Endothelial cell of umbilical vein (primary cell): ENCODE results near the gene SELP. TPM values are rescaled to one million over a fixed set of nuclear protein-coding genes. Genes with fewer than 3 reads are reported as not detected.

Source experiments
- BruUV-seq: library from RNA; stranded (reverse); fragments of 400-500 nt; replicated peaks from 2 replicates; lab custom pipeline; 2021; lab: Mats Ljungman, UMichigan
- CTCF ChIA-PET: fragments of 300-600, 350-600 bp; sonication (Branson Sonifier 250); formaldehyde crosslinking; loops from one replicate; lab custom pipeline; 2021; ENCODE audit warnings: antibody characterized with exemption, inconsistent platforms; lab: Charles Lee
- POLR2A ChIA-PET: fragments of 300-600, 350-600 bp; sonication (Branson Sonifier 250); formaldehyde crosslinking; loops from one replicate; lab custom pipeline; 2021; ENCODE audit warnings: antibody characterized with exemption, inconsistent platforms; lab: Charles Lee
- DNase-seq: peaks from one replicate; pipeline ENCODE4 v3.0.0-alpha.2; 2011; ENCODE audit warnings: low read depth, low spot score
- FAIRE-seq: peaks from 2 replicates; lab custom pipeline; 2011; peaks lifted over from hg19 to GRCh38; lab: Jason Lieb, UNC
- H2AFZ ChIP-seq: 2 replicates; pipeline ENCODE4 v1.6.0; 2012; ENCODE audit warnings: low read depth, low read length, control low read depth, inconsistent platforms
- H3K27ac ChIP-seq: 2 replicates; pipeline ENCODE4 v1.5.1; 2011; ENCODE audit warnings: low read depth, mild to moderate bottlenecking, control low read depth, low read length, moderate library complexity; ENCODE audit not compliant: insufficient read depth
- H3K27me3 ChIP-seq, 2 experiments: 2 replicates each; pipeline versions ENCODE4 v1.6.0 to v1.6.1; 2011; ENCODE audit warnings: low read length in 2 of 2, mixed read lengths in 1 of 2; ENCODE audit not compliant: control insufficient read depth in 2 of 2, insufficient read depth in 2 of 2
- H3K36me3 ChIP-seq, 2 experiments: 2 replicates in 1 of 2; 3 replicates in 1 of 2; pipeline ENCODE4 v1.5.1; 2011; ENCODE audit warnings: low read length in 2 of 2, mild to moderate bottlenecking in 1 of 2, moderate library complexity in 1 of 2; ENCODE audit not compliant: control insufficient read depth in 2 of 2, insufficient read depth in 2 of 2; ENCODE audit errors: extremely low read depth in 1 of 2
- H3K4me1 ChIP-seq: 3 replicates; pipeline ENCODE4 v1.5.1; 2011; ENCODE audit warnings: mild to moderate bottlenecking, low read length; ENCODE audit not compliant: control insufficient read depth, insufficient read depth; ENCODE audit errors: extremely low read depth
- H3K4me2 ChIP-seq: 2 replicates; pipeline ENCODE4 v1.6.1; 2011; ENCODE audit warnings: low read length, control low read depth, mixed read lengths; ENCODE audit not compliant: insufficient read depth
- H3K4me3 ChIP-seq, 3 experiments: fragments of 200-600 bp in 1 of 3; sonication (generic), shearing (Covaris generic) in 1 of 3; replicated peaks in 1 of 3; 2 replicates each; pipeline ENCODE4 v1.5.1; 2011 to 2016; ENCODE audit warnings: control low read depth in 3 of 3, low read length in 3 of 3, mild to moderate bottlenecking in 2 of 3, inconsistent platforms in 1 of 3, low read depth in 1 of 3, moderate library complexity in 1 of 3; ENCODE audit not compliant: insufficient read depth in 1 of 3
- H3K79me2 ChIP-seq: 2 replicates; pipeline ENCODE4 v1.6.0; 2012; ENCODE audit warnings: low read length, inconsistent platforms; ENCODE audit not compliant: control insufficient read depth, insufficient read depth
- H3K9ac ChIP-seq: replicated peaks from 2 replicates; pipeline ENCODE3; 2011; ENCODE audit warnings: low read length, control low read depth; ENCODE audit not compliant: insufficient read depth; ENCODE audit errors: extremely low read depth
- H3K9me1 ChIP-seq: replicated peaks from 3 replicates; pipeline ENCODE4 v1.6.0; 2011; ENCODE audit warnings: mild to moderate bottlenecking, low read length; ENCODE audit not compliant: control insufficient read depth, insufficient read depth; ENCODE audit errors: extremely low read depth
- H3K9me3 ChIP-seq: replicated peaks from 2 replicates; pipeline ENCODE4 v1.5.1; 2012; ENCODE audit warnings: low read length, inconsistent platforms; ENCODE audit not compliant: control insufficient read depth, insufficient read depth
- H4K20me1 ChIP-seq: replicated peaks from 2 replicates; pipeline ENCODE3; 2011; ENCODE audit warnings: mild to moderate bottlenecking, low read length; ENCODE audit not compliant: control insufficient read depth, insufficient read depth; ENCODE audit errors: extremely low read depth
- CTCF ChIP-seq, 2 donors: IDR thresholded peaks; 1 replicate in 1 of 2; 2 replicates in 1 of 2; pipeline ENCODE4 v1.5.1; 2011; ENCODE audit warnings: low read length in 2 of 2, mild to moderate bottlenecking in 2 of 2, moderate library complexity in 2 of 2, control low read depth in 1 of 2, inconsistent platforms in 1 of 2, low read depth in 1 of 2; ENCODE audit not compliant: insufficient read depth in 1 of 2; ENCODE audit errors: extremely low read depth in 1 of 2
- EZH2 ChIP-seq: IDR thresholded peaks from 2 replicates; pipeline ENCODE4 v1.6.1; 2012; ENCODE audit warnings: borderline replicate concordance, low read depth, mild to moderate bottlenecking, moderate library complexity, low read length, inconsistent platforms; ENCODE audit not compliant: severe bottlenecking
- FOS ChIP-seq: IDR thresholded peaks from 2 replicates; pipeline ENCODE4 v1.6.1; 2011; ENCODE audit warnings: mild to moderate bottlenecking, low read length, moderate library complexity, borderline replicate concordance; ENCODE audit not compliant: insufficient read depth
- GATA2 ChIP-seq: IDR thresholded peaks from 2 replicates; pipeline ENCODE4 v1.7.0; 2011; ENCODE audit warnings: low read depth, mild to moderate bottlenecking, moderate library complexity, mixed read lengths, low read length; ENCODE audit not compliant: insufficient read length, insufficient read depth
- MAX ChIP-seq: IDR thresholded peaks from 2 replicates; pipeline ENCODE4 v1.6.1; 2011; ENCODE audit not compliant: insufficient read depth, insufficient read length
- MYC ChIP-seq: IDR thresholded peaks from one replicate; pipeline ENCODE4 v1.6.1; 2011; ENCODE audit warnings: mild to moderate bottlenecking, low read depth, low read length
- POLR2A ChIP-seq: IDR thresholded peaks from 2 replicates; pipeline ENCODE4 v1.6.1; 2012; ENCODE audit warnings: low read depth, mild to moderate bottlenecking, control low read depth, low read length
- dilution Hi-C: fragments of 300-500 bp; cut with MboI; formaldehyde crosslinking; loops from one replicate; pipeline ENCODE4 v1.15.0; 2019; ENCODE audit warnings: low sequenced_read_pairs; ENCODE audit not compliant: extremely low pct_ligation_motif_present
- intact Hi-C: fragments of 100-400 bp; cut with micrococcal nuclease; formaldehyde crosslinking; loops from one replicate; pipeline ENCODE4 v1.10.0; 2022
- polyA plus RNA-seq, 4 experiments: library from polyadenylated mRNA; depleted of rRNA in 3 of 4; stranded (reverse) in 3 of 4; unstranded in 1 of 4; fragments of >200 nt; gene quantifications; 2 replicates each; pipeline versions ENCODE4 v1.2.1 to v1.2.3, GENCODE V29; 2011 to 2012; ENCODE audit warnings: missing spikeins in 1 of 4
- total RNA-seq: library from RNA; stranded (reverse); gene quantifications from 2 replicates; pipeline ENCODE4 v1.2.3, GENCODE V29; 2021

The SELP gene
- total and polyA plus RNA-seq, 2 donors (not counting 3 experiments of a cell fraction or from before 2014, with no cell fraction given) = 1.3 to 1.6 TPM

- Histone ChIP-seq H3K4me3 (no peak overlapping the region), H3K79me2 (no peaks in the 10 kb centered on the region), H3K9ac (no peak overlapping the region), H2AFZ (no peak overlapping the region), H3K4me1 (no peaks in the 10 kb centered on the region), H3K9me3 (no peaks in the 10 kb centered on the region), H3K4me2 (no peak overlapping the region), H4K20me1 (no peaks in the 10 kb centered on the region), H3K36me3 (no peaks in the 10 kb centered on the region), H3K9me1 (no peaks in the 10 kb centered on the region), H3K27me3 (peaks cover 3 to 12% of the 10 kb centered on the region in 2 experiments), H3K27ac (no peak overlapping the region)
- peak; percentile 71 for FAIRE-seq
- CTCF ChIA-PET = interaction anchor here (0.7 to 3.0 kb wide), 6 partner anchors 10 to 993 kb away, joined by 3 to 26 read pairs (median 4); partner anchors contain the start of gene F5
- POLR2A ChIA-PET = no interaction called here
- TF ChIP-seq CTCF (IDR thresholded peaks at IDR 0.05; ENCODE audit: extremely low read depth in 1 of 2, insufficient read depth in 1 of 2, low read depth in 1 of 2, low read length in 2 of 2) = no peak
- no peak for TF ChIP-seq FOS
- TF ChIP-seq MYC = no peak
- no peak for TF ChIP-seq POLR2A
- no peak for TF ChIP-seq MAX
- TF ChIP-seq EZH2 = no peak
- no peak for TF ChIP-seq GATA2
- peak; percentile 46 for DNase-seq
- intact Hi-C loops = no loop called here
- BruUV-seq = no TSS peak
- dilution Hi-C loops = no loop called here
Measured at GRCh38 chr1:169595764-169596711, 33.9 kb downstream of the SELP start.
